ENCODE measurements around the gene PELI2. TPM values are rescaled to one million over a fixed set of nuclear protein-coding genes. Genes with fewer than 3 reads are reported as not detected.

Gene PELI2
- polyA plus RNA-seq, 1 donor (not counting 4 experiments of a cell fraction or from before 2014, with no cell fraction given) = not detected

DNA sequence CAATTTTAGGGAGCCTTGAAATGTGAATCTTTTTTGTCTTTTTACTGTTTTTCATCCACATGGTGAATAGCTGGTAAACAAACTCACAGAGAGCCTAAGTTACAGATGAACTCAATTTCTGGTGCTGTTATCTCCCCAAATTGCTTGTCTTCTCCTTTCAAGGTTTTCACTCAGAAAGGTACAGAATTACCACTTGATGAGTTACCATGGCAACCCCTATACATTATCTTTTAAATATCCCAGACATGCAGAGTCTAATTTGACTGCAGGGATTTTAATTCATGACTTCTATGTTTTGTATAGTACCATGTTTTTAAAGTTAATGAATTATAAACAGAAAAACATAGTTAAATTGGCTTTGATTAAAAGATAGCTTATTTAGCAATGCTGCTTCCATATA lies 203.7 kb downstream of the PELI2 start:
- dilution Hi-C loops (cut with MboI; ENCODE audit: extremely low pct_ligation_motif_present, low sequenced_read_pairs) = no loop called here
- DNase-seq (ENCODE audit: low read depth, low spot score) (no peak), FAIRE-seq (no peak)
- Histone ChIP-seq H3K9me3 (ENCODE audit: control insufficient read depth, low read depth, low read length) (no peaks in the 10 kb centered on the region), H3K9me1 (ENCODE audit: control insufficient read depth, extremely low read depth, insufficient read depth, low read length) (no peaks in the 10 kb centered on the region), H4K20me1 (ENCODE audit: control insufficient read depth, extremely low read depth, insufficient read depth, low read length) (no peaks in the 10 kb centered on the region), H3K4me1 (ENCODE audit: control insufficient read depth, extremely low read depth, insufficient read depth, low read length) (no peaks in the 10 kb centered on the region), H3K4me2 (ENCODE audit: control insufficient read depth, extremely low read depth, insufficient read depth, low read depth, low read length) (no peak overlapping the region), H2AFZ (ENCODE audit: control insufficient read depth, low read length) (no peak overlapping the region), H3K36me3 (ENCODE audit: control insufficient read depth in 2 of 2, extremely low read depth in 1 of 2, insufficient read depth in 2 of 2, low read length in 2 of 2) (no peaks in the 10 kb centered on the region), H3K4me3 (ENCODE audit: control insufficient read depth in 2 of 3, extremely low read depth in 1 of 3, insufficient read depth in 2 of 3, low read depth in 1 of 3, low read length in 3 of 3) (no peak overlapping the region), H3K9ac (ENCODE audit: control insufficient read depth, extremely low read depth, insufficient read depth, low read length) (no peak overlapping the region), H3K27me3 (ENCODE audit: control insufficient read depth, extremely low read depth, insufficient read depth, low read length) (no peaks in the 10 kb centered on the region), H3K79me2 (ENCODE audit: control insufficient read depth, insufficient read depth, low read length) (no peaks in the 10 kb centered on the region), H3K27ac (ENCODE audit: control insufficient read depth, insufficient read depth, low read length) (no peak overlapping the region)
- TF ChIP-seq EZH2 (IDR thresholded peaks at IDR 0.05; ENCODE audit: low read length) = no peak
- TF ChIP-seq, protein P1, sequence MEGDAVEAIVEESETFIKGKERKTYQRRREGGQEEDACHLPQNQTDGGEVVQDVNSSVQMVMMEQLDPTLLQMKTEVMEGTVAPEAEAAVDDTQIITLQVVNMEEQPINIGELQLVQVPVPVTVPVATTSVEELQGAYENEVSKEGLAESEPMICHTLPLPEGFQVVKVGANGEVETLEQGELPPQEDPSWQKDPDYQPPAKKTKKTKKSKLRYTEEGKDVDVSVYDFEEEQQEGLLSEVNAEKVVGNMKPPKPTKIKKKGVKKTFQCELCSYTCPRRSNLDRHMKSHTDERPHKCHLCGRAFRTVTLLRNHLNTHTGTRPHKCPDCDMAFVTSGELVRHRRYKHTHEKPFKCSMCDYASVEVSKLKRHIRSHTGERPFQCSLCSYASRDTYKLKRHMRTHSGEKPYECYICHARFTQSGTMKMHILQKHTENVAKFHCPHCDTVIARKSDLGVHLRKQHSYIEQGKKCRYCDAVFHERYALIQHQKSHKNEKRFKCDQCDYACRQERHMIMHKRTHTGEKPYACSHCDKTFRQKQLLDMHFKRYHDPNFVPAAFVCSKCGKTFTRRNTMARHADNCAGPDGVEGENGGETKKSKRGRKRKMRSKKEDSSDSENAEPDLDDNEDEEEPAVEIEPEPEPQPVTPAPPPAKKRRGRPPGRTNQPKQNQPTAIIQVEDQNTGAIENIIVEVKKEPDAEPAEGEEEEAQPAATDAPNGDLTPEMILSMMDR (optimal IDR thresholded peaks at IDR 0.05 in 1 of 3, IDR thresholded peaks at IDR 0.05 in 1 of 3, conservative IDR thresholded peaks at IDR 0.05 in 1 of 3; ENCODE audit: extremely low read depth in 1 of 3, insufficient read depth in 2 of 3, low read length in 3 of 3) = no peak

DNA sequence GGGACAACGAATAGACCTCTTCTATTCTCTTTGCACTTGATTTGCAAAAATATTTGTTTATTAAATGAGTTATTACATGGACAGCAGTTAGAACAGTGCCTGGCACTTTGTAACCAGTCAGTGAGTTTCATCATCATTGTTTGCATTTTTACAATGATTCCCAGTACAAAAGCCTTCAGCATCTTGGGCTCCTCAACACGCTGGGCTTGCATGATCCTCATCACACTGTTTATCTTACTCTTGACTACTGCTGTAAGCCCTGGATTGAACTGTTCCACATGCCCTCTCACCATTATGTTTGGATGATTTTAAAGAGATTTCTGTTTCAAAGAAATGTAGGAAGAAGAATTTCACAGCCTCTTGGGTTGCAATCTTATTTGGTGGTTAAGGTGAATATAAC lies 204.3 kb downstream of the PELI2 start:
- H3K27ac ChIP-seq (ENCODE audit: control insufficient read depth, insufficient read depth, low read length) = no peak overlapping the region
- no peak overlapping the region for H3K4me2 ChIP-seq (ENCODE audit: control insufficient read depth, extremely low read depth, insufficient read depth, low read depth, low read length)
- no peaks in the 10 kb centered on the region for H3K27me3 ChIP-seq (ENCODE audit: control insufficient read depth, extremely low read depth, insufficient read depth, low read length)
- DNase-seq (ENCODE audit: low read depth, low spot score) (no peak), FAIRE-seq (no peak)
- H3K4me3 ChIP-seq (ENCODE audit: control insufficient read depth in 2 of 3, extremely low read depth in 1 of 3, insufficient read depth in 2 of 3, low read depth in 1 of 3, low read length in 3 of 3) = no peak overlapping the region
- H3K4me1 ChIP-seq (ENCODE audit: control insufficient read depth, extremely low read depth, insufficient read depth, low read length) = no peaks in the 10 kb centered on the region
- H3K9me1 ChIP-seq (ENCODE audit: control insufficient read depth, extremely low read depth, insufficient read depth, low read length) = no peaks in the 10 kb centered on the region
- no peak overlapping the region for H2AFZ ChIP-seq (ENCODE audit: control insufficient read depth, low read length)
- dilution Hi-C loops (cut with MboI; ENCODE audit: extremely low pct_ligation_motif_present, low sequenced_read_pairs) = no loop called here
- no peaks in the 10 kb centered on the region for H3K79me2 ChIP-seq (ENCODE audit: control insufficient read depth, insufficient read depth, low read length)
- no peaks in the 10 kb centered on the region for H4K20me1 ChIP-seq (ENCODE audit: control insufficient read depth, extremely low read depth, insufficient read depth, low read length)
- H3K9ac ChIP-seq (ENCODE audit: control insufficient read depth, extremely low read depth, insufficient read depth, low read length) = no peak overlapping the region
- H3K9me3 ChIP-seq (ENCODE audit: control insufficient read depth, low read depth, low read length) = no peaks in the 10 kb centered on the region
- no peak for TF ChIP-seq EZH2 (IDR thresholded peaks at IDR 0.05; ENCODE audit: low read length)
- TF ChIP-seq, protein P1 (optimal IDR thresholded peaks at IDR 0.05 in 1 of 3, IDR thresholded peaks at IDR 0.05 in 1 of 3, conservative IDR thresholded peaks at IDR 0.05 in 1 of 3; ENCODE audit: extremely low read depth in 1 of 3, insufficient read depth in 2 of 3, low read length in 3 of 3) = no peak
- no peaks in the 10 kb centered on the region for H3K36me3 ChIP-seq (ENCODE audit: control insufficient read depth in 2 of 2, extremely low read depth in 1 of 2, insufficient read depth in 2 of 2, low read length in 2 of 2)

Measured in keratinocyte (primary cell).